K562 (cell line): ENCODE results near the gene CABP4. TPM values are rescaled to one million over a fixed set of nuclear protein-coding genes. Genes with fewer than 3 reads are reported as not detected.
A peak's percentile ranks its signal among the peaks of the same experiment; 100 is the strongest.

Experiments used
- KDM5B ChIP-seq: fragments of 200-600 bp; sonication (generic); IDR thresholded peaks from 2 replicates; pipeline ENCODE4 v1.6.1; 2012; ENCODE audit warnings: low read depth, mild to moderate bottlenecking, moderate library complexity, low read length, control low read depth, inconsistent platforms; ENCODE audit not compliant: insufficient replicate concordance
- MECOM ChIP-seq: fragments of 250-450 bp; sonication (Bioruptor Pico); IDR thresholded peaks from 2 replicates; pipeline ENCODE4 v1.8.0; 2022; ENCODE audit warnings: inconsistent platforms
- MYBL2 ChIP-seq, 2 experiments: fragments of 450-650 bp in 1 of 2; sonication (generic) in 1 of 2; formaldehyde crosslinking in 1 of 2; IDR thresholded peaks; 2 replicates each; pipeline versions ENCODE4 v1.6.1 to v1.8.1; 2017 to 2022; ENCODE audit warnings: borderline replicate concordance in 1 of 2, inconsistent platforms in 1 of 2, low read depth in 1 of 2, mild to moderate bottlenecking in 1 of 2, missing genetic modification reagents in 1 of 2, moderate library complexity in 1 of 2
- NFIX ChIP-seq: fragments of 250-450 bp; sonication (Bioruptor Pico); IDR thresholded peaks from 2 replicates; pipeline ENCODE4 v1.4.0; 2020; ENCODE audit warnings: low read depth, mild to moderate bottlenecking, moderate library complexity
- PHB2 ChIP-seq: fragments of 450-650 bp; IDR thresholded peaks from 2 replicates; pipeline ENCODE4 v1.6.1; 2017; ENCODE audit warnings: low read depth
- SMAD2 ChIP-seq: fragments of 150-350 bp; IDR thresholded peaks from 2 replicates; pipeline ENCODE4 v1.6.1; 2014; ENCODE audit warnings: low read depth, mild to moderate bottlenecking, low read length
- TEAD4 ChIP-seq, 2 experiments: sonication (generic) in 1 of 2; formaldehyde crosslinking in 1 of 2; IDR thresholded peaks; 2 replicates each; pipeline versions ENCODE4 v1.6.1 to v1.8.0; 2012 to 2022; ENCODE audit warnings: borderline replicate concordance in 1 of 2, inconsistent platforms in 1 of 2, low read length in 1 of 2, mild to moderate bottlenecking in 1 of 2, missing genetic modification reagents in 1 of 2
- ZBTB17 ChIP-seq: fragments of 450-650 bp; formaldehyde crosslinking; IDR thresholded peaks from 2 replicates; pipeline ENCODE4 v1.4.0; 2020; ENCODE audit warnings: mild to moderate bottlenecking
- ZNF445 ChIP-seq: fragments of 250-450 bp; sonication (Bioruptor Pico); IDR thresholded peaks from 2 replicates; pipeline ENCODE4 v1.4.0; 2020; ENCODE audit warnings: low read depth, mild to moderate bottlenecking, moderate library complexity
- polyA plus RNA-seq, 8 experiments: library from polyadenylated mRNA; depleted of rRNA in 4 of 8; stranded (reverse) in 5 of 8; unstranded in 3 of 8; fragments of >200 nt; fragmentation: Nextera tagmentation in 2 of 8; fragmentation: Illumina TruSeq in 1 of 8; extraction: Ambion mirVana in 2 of 8; extraction: Trizol in 1 of 8; gene quantifications; 2 replicates each; pipeline versions ENCODE4 v1.2.1 to v1.2.3, GENCODE V29; 2011 to 2014; ENCODE audit warnings: inconsistent platforms in 1 of 8, missing spikeins in 1 of 8
- total RNA-seq, 7 experiments: library from RNA; depleted of rRNA in 6 of 7; stranded (reverse); fragments of >200 nt in 6 of 7; fragmentation: Illumina TruSeq in 2 of 7; extraction: Trizol in 2 of 7; gene quantifications; 2 replicates each; pipeline versions ENCODE4 v1.2.1 to v1.2.3, GENCODE V29; 2011 to 2021; ENCODE audit warnings: low replicate concordance in 1 of 7
- TF ChIP-seq, protein P1 (sequence below): fragments of 250-450 bp; sonication (Bioruptor Pico); IDR thresholded peaks from 2 replicates; pipeline ENCODE4 v1.6.1; 2021; ENCODE audit warnings: mild to moderate bottlenecking
- TF ChIP-seq, protein P2 (sequence below): fragments of 200-400 bp; formaldehyde crosslinking; IDR thresholded peaks from 2 replicates; pipeline ENCODE4 v1.6.1; 2017; ENCODE audit warnings: mild to moderate bottlenecking, low read depth, low read length, moderate library complexity
- TF ChIP-seq, protein P3 (sequence below): fragments of 450-650 bp; IDR thresholded peaks from 2 replicates; pipeline ENCODE4 v1.6.1; 2016; ENCODE audit warnings: mild to moderate bottlenecking, moderate library complexity

The CABP4 gene
- total and polyA plus RNA-seq, 9 of the 15 experiments (the other 6 are each of a cell fraction or from before 2014, with no cell fraction given) = 0.11 TPM; not detected in 8

DNA sequence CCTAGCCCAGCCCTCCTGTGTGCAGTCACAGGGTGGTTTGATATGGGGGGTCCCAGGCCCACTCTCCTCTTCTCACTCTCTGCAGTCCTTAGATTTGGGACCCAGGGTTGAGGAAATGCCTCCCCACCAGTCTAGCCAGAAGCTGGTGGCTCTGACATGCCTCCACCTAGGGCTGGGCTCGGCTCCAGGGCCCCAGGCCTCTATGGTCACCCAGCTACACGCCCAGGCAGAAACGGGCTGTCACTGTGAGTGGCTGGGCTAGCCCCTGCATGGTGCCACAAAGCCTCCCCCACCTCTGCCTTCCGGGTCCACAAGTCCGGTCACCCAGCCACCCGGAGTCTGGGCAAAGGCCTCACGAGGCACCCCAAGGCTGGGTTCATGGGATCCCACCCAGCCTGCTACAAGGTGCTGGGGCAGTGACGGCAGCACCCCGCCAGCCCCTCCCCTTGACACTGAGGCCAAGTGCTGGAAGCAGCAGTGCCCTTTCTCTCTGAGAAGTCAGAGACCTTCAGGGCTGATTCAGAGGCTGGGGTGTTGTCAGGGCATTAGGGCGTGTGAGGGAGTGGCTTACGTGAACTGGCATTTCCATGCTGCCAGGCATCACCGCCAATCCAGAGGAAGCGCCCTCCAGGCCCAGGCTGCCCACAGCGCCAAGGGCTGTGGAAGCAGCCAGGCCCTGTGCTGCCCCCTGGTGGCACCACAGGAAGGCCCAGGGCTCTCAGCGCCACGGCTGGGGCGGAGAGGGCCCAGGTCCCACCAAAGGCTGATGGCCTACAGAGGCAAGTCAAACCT lies 50.6 kb downstream of the CABP4 start (continued):
- TF ChIP-seq, protein P1, sequence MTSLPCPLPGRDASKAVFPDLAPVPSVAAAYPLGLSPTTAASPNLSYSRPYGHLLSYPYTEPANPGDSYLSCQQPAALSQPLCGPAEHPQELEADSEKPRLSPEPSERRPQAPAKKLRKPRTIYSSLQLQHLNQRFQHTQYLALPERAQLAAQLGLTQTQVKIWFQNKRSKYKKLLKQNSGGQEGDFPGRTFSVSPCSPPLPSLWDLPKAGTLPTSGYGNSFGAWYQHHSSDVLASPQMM (CRISPR knock-in tag) = no peak
- TF ChIP-seq, protein P2, sequence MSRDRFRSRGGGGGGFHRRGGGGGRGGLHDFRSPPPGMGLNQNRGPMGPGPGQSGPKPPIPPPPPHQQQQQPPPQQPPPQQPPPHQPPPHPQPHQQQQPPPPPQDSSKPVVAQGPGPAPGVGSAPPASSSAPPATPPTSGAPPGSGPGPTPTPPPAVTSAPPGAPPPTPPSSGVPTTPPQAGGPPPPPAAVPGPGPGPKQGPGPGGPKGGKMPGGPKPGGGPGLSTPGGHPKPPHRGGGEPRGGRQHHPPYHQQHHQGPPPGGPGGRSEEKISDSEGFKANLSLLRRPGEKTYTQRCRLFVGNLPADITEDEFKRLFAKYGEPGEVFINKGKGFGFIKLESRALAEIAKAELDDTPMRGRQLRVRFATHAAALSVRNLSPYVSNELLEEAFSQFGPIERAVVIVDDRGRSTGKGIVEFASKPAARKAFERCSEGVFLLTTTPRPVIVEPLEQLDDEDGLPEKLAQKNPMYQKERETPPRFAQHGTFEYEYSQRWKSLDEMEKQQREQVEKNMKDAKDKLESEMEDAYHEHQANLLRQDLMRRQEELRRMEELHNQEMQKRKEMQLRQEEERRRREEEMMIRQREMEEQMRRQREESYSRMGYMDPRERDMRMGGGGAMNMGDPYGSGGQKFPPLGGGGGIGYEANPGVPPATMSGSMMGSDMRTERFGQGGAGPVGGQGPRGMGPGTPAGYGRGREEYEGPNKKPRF = no peak
- peak; percentile 92 for TF ChIP-seq ZBTB17 (CRISPR knock-in tag)
- TF ChIP-seq, protein P3, sequence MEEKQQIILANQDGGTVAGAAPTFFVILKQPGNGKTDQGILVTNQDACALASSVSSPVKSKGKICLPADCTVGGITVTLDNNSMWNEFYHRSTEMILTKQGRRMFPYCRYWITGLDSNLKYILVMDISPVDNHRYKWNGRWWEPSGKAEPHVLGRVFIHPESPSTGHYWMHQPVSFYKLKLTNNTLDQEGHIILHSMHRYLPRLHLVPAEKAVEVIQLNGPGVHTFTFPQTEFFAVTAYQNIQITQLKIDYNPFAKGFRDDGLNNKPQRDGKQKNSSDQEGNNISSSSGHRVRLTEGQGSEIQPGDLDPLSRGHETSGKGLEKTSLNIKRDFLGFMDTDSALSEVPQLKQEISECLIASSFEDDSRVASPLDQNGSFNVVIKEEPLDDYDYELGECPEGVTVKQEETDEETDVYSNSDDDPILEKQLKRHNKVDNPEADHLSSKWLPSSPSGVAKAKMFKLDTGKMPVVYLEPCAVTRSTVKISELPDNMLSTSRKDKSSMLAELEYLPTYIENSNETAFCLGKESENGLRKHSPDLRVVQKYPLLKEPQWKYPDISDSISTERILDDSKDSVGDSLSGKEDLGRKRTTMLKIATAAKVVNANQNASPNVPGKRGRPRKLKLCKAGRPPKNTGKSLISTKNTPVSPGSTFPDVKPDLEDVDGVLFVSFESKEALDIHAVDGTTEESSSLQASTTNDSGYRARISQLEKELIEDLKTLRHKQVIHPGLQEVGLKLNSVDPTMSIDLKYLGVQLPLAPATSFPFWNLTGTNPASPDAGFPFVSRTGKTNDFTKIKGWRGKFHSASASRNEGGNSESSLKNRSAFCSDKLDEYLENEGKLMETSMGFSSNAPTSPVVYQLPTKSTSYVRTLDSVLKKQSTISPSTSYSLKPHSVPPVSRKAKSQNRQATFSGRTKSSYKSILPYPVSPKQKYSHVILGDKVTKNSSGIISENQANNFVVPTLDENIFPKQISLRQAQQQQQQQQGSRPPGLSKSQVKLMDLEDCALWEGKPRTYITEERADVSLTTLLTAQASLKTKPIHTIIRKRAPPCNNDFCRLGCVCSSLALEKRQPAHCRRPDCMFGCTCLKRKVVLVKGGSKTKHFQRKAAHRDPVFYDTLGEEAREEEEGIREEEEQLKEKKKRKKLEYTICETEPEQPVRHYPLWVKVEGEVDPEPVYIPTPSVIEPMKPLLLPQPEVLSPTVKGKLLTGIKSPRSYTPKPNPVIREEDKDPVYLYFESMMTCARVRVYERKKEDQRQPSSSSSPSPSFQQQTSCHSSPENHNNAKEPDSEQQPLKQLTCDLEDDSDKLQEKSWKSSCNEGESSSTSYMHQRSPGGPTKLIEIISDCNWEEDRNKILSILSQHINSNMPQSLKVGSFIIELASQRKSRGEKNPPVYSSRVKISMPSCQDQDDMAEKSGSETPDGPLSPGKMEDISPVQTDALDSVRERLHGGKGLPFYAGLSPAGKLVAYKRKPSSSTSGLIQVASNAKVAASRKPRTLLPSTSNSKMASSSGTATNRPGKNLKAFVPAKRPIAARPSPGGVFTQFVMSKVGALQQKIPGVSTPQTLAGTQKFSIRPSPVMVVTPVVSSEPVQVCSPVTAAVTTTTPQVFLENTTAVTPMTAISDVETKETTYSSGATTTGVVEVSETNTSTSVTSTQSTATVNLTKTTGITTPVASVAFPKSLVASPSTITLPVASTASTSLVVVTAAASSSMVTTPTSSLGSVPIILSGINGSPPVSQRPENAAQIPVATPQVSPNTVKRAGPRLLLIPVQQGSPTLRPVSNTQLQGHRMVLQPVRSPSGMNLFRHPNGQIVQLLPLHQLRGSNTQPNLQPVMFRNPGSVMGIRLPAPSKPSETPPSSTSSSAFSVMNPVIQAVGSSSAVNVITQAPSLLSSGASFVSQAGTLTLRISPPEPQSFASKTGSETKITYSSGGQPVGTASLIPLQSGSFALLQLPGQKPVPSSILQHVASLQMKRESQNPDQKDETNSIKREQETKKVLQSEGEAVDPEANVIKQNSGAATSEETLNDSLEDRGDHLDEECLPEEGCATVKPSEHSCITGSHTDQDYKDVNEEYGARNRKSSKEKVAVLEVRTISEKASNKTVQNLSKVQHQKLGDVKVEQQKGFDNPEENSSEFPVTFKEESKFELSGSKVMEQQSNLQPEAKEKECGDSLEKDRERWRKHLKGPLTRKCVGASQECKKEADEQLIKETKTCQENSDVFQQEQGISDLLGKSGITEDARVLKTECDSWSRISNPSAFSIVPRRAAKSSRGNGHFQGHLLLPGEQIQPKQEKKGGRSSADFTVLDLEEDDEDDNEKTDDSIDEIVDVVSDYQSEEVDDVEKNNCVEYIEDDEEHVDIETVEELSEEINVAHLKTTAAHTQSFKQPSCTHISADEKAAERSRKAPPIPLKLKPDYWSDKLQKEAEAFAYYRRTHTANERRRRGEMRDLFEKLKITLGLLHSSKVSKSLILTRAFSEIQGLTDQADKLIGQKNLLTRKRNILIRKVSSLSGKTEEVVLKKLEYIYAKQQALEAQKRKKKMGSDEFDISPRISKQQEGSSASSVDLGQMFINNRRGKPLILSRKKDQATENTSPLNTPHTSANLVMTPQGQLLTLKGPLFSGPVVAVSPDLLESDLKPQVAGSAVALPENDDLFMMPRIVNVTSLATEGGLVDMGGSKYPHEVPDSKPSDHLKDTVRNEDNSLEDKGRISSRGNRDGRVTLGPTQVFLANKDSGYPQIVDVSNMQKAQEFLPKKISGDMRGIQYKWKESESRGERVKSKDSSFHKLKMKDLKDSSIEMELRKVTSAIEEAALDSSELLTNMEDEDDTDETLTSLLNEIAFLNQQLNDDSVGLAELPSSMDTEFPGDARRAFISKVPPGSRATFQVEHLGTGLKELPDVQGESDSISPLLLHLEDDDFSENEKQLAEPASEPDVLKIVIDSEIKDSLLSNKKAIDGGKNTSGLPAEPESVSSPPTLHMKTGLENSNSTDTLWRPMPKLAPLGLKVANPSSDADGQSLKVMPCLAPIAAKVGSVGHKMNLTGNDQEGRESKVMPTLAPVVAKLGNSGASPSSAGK = no peak
- TF ChIP-seq KDM5B = no peak
- TF ChIP-seq PHB2 = no peak
- TF ChIP-seq MYBL2 (IDR thresholded peaks at IDR 0.05; ENCODE audit: low read depth) = no peak
- TF ChIP-seq MYBL2 (CRISPR knock-in tag; IDR thresholded peaks at IDR 0.05; ENCODE audit: borderline replicate concordance) = no peak
- no peak for TF ChIP-seq NFIX (CRISPR knock-in tag)
- no peak; the same call in 1 of the 2 replicates for TF ChIP-seq TEAD4 (IDR thresholded peaks at IDR 0.05; ENCODE audit: low read length)
- TF ChIP-seq TEAD4 (CRISPR knock-in tag; IDR thresholded peaks at IDR 0.05; ENCODE audit: borderline replicate concordance) = no peak
- TF ChIP-seq MECOM (CRISPR knock-in tag) = no peak
- TF ChIP-seq ZNF445 (CRISPR knock-in tag) = no peak; the same call in 1 of the 2 replicates
- no peak for TF ChIP-seq SMAD2
